NOMO-1 treated with dmso at 0.1 percent for 144 hours (cell line): ENCODE measurements around the gene LAMB4.

Experiments used
- DNase-seq: peaks from one replicate; lab custom pipeline; 2025; ENCODE audit not compliant: unreplicated experiment; lab: John Stamatoyannopoulos, UW

The LAMB4 gene

GRCh38 chr7:108079648-108080591 is 50.2 kb downstream of the LAMB4 start:
- no peak for DNase-seq

- no peak for DNase-seq
Measured at GRCh38 chr7:108079276-108079647, 50.9 kb downstream of the LAMB4 start.

- DNase-seq = no peak
Measured at GRCh38 chr7:108078691-108079090, 51.5 kb downstream of the LAMB4 start.

GRCh38 chr7:108078211-108078673 is 51.9 kb downstream of the LAMB4 start:
- DNase-seq = no peak

GRCh38 chr7:108077709-108078108 is 52.5 kb downstream of the LAMB4 start:
- no peak for DNase-seq

GRCh38 chr7:108076156-108076555 is 54.0 kb downstream of the LAMB4 start:
- DNase-seq = no peak

GRCh38 chr7:108073305-108074070 is 56.7 kb downstream of the LAMB4 start:
- no peak for DNase-seq

- no peak for DNase-seq
Measured at GRCh38 chr7:108072739-108073138, 57.4 kb downstream of the LAMB4 start.

- DNase-seq = no peak
Measured at GRCh38 chr7:108072116-108072515, 58.0 kb downstream of the LAMB4 start.

- DNase-seq = no peak
Measured at GRCh38 chr7:108071551-108071950, 58.6 kb downstream of the LAMB4 start.

- DNase-seq = no peak
Measured at GRCh38 chr7:108069646-108070045, 60.5 kb downstream of the LAMB4 start.

GRCh38 chr7:108067844-108068243 is 62.3 kb downstream of the LAMB4 start:
- DNase-seq = no peak

GRCh38 chr7:108066486-108066885 is 63.7 kb downstream of the LAMB4 start:
- DNase-seq = no peak

- DNase-seq = no peak
Measured at GRCh38 chr7:108063520-108063933, 66.6 kb downstream of the LAMB4 start.

GRCh38 chr7:108062250-108063014 is 67.7 kb downstream of the LAMB4 start:
- no peak for DNase-seq

- no peak for DNase-seq
Measured at GRCh38 chr7:108059526-108059925, 70.6 kb downstream of the LAMB4 start.

- DNase-seq = no peak
Measured at GRCh38 chr7:108057951-108058481, 72.1 kb downstream of the LAMB4 start.

GRCh38 chr7:108055611-108056021 is 74.5 kb downstream of the LAMB4 start:
- DNase-seq = no peak

- DNase-seq = no peak
Measured at GRCh38 chr7:108054537-108054936, 75.6 kb downstream of the LAMB4 start.

GRCh38 chr7:108053250-108053649 is 76.9 kb downstream of the LAMB4 start:
- no peak for DNase-seq

GRCh38 chr7:108051454-108051853 is 78.7 kb downstream of the LAMB4 start:
- no peak for DNase-seq
